Activated naive CD4-positive, alpha-beta T cell treated with anti-CD3 and anti-CD28 coated beads, Interleukin-2, amount 10 ng/mL, durations not matched to agents 7 days and 5 days (primary cell): ENCODE results near the gene PKLR.
A peak's percentile ranks its signal among the peaks of the same experiment; 100 is the strongest.
"Not testable (repeated sequence)": the region's sequence is repeated elsewhere in the genome, so short reads cannot be mapped to it uniquely, and the experiment has no call there.

Source experiments
- CTCF ChIA-PET: fragments of 350-600 bp; sonication (Branson Sonifier 250); formaldehyde crosslinking; loops from one replicate; lab custom pipeline; 2021; ENCODE audit warnings: antibody characterized with exemption; lab: Charles Lee
- DNase-seq: peaks from one replicate; pipeline ENCODE4 v3.0.0-alpha.2; 2020
- H3K27ac Mint-ChIP-seq: one replicate; pipeline ENCODE4 v1.8.0; 2021; ENCODE audit warnings: mild to moderate bottlenecking, moderate library complexity, mixed read lengths
- H3K27me3 Mint-ChIP-seq: one replicate; pipeline ENCODE4 v1.8.0; 2021; ENCODE audit warnings: mild to moderate bottlenecking, mixed read lengths
- H3K36me3 Mint-ChIP-seq: one replicate; pipeline ENCODE4 v1.8.0; 2021; ENCODE audit warnings: mixed read lengths
- H3K4me1 Mint-ChIP-seq: one replicate; pipeline ENCODE4 v1.8.0; 2021; ENCODE audit warnings: mixed read lengths
- H3K4me3 Mint-ChIP-seq: one replicate; pipeline ENCODE4 v1.8.0; 2021; ENCODE audit warnings: mild to moderate bottlenecking, moderate library complexity, mixed read lengths
- H3K9me3 Mint-ChIP-seq: one replicate; pipeline ENCODE4 v1.8.0; 2021; ENCODE audit warnings: mixed read lengths

The PKLR gene

DNA sequence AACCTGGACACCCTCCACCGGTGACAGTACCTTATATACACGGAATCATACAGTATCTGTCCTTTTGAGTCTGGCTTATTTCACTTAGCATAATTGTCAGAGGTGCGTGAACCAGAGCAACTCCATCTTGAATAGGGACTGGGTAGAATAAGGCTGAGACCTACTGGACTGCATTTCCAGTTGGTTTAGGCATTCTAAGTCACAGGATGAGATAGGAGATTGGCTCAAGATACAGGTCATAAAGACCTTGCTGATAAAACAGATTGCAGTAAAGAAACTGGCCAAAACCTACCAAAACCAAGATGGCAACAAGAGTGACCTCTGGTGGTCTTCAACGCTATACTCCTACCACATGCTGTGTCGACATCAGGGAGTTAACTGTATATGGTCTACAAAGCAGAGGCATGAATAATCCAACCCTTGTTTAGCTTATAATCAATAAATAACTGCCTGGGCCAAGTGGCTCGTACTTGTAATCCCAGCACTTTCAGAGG is 6.1 kb upstream of the PKLR start:
- H3K4me1 Mint-ChIP-seq, result peaks cover 37% of the 10 kb centered on the region
- peak overlapping the region; percentile 95 for H3K27ac Mint-ChIP-seq
- peak overlapping the region; percentile 91 for H3K4me3 Mint-ChIP-seq
- no peak for DNase-seq
- H3K27me3 Mint-ChIP-seq, result peaks cover 13% of the 10 kb centered on the region
- H3K36me3 Mint-ChIP-seq, result peaks cover 28% of the 10 kb centered on the region
- no peaks in the 10 kb centered on the region for H3K9me3 Mint-ChIP-seq
- CTCF ChIA-PET, result interaction anchor here (0.6 to 4.7 kb wide), 5 partner anchors 15 to 1353 kb away, joined by 3 to 39 read pairs (median 3); no protein-coding TSS in a partner anchor

DNA sequence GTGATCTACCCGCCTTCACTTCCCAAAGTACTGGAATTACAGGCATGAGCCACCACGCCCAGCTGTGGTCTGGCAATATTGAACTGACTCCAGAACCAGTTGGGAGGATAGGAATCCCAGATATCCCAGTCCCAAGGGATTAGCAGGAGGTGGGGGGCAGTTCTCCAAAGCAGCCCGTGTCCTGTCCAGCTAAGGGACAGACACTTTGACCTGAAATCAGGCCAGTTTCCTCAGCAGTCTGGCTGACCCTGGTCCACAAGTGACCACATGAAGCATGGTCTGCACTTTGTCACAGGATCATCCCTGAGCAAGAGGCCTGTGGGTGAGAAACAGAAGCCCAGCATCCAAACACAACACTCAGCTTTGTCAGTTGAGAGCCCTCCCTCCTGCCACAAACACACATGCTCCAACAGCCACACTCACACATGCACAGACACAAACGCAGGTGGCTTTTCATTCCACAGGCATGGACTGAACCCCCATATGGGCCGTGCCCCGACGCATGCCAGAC is 4.7 kb upstream of the PKLR start:
- no peak for DNase-seq
- Mint-ChIP-seq H3K27me3 (peaks cover 17% of the 10 kb centered on the region), H3K36me3 (peaks cover 17% of the 10 kb centered on the region), H3K4me3 (peak overlapping the region; percentile 14), H3K4me1 (peaks cover 25% of the 10 kb centered on the region), H3K9me3 (no peaks in the 10 kb centered on the region), H3K27ac (peak overlapping the region; percentile 34)
- CTCF ChIA-PET, result interaction anchor here (4.7 kb wide), 1 partner anchor 56 kb away, joined by 39 read pairs; no protein-coding TSS in a partner anchor

DNA sequence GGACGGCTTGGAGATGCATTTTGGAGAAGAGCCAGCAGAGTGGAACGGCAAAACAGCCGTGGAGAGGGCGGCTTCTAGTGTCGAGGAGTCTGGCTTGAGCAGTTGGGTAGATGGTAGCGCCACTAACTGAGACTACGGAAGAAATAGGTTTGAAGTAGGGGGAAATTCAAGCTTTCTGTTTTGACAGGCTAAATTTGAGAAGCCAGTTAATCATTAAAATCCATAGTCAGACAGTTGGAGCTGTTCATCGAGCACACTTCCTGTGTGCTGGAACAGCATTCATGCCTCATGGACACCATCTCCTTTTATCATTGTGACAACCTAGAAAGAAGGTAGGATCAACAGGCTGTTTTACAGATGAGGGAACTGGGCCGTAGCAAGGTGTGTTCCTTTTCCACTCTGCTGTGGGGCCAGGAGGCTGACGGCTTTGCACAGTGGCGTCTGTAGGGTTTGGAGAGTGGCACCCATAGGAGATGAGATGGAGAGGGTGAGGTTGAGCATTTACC is 3.4 kb upstream of the PKLR start:
- H3K27ac Mint-ChIP-seq, result no peak overlapping the region

DNA sequence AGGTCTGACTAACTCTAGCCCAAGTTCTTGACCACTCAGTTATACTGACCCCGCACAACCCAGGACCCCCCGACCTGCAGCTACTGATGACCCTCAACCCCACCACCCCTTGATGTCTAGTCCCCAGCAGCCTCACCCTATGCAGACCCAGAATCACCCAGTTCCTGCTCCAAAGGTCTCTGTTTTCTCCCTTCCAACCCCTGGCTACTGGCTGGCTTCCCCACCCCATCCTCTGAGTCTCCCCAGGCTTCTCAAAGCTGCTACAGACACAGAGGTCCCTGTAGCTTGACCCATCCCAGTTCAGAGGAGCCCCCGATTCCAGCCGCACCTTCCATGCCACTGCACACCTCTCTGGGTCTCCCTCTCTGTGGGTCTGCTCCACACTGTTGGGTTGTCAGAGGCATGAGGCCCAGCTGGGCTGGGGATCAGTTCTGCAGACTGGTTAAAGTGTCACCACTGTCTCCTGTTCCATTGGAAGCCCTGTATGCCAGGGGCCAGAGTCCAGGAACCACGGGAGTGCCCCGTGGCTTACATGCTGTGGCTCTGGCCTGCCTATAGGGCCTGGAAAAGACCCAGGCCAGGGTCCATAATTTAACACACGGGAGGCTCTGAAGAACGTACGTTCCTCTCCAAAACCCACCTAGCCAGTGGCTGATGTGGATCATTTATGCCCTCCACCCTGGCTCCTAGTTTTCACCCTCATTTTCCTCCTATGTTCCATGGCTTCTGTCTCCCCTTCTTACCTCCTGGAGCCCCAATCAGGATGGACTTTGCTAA is 497 bp downstream of the PKLR start:
- no peak for DNase-seq
- H3K4me3 Mint-ChIP-seq, result no peak overlapping the region
- CTCF ChIA-PET, result no interaction called here

More for the DNA sequence above, 3.4 kb upstream of the PKLR start:
- Mint-ChIP-seq H3K36me3 (peaks cover 5% of the 10 kb centered on the region), H3K9me3 (no peaks in the 10 kb centered on the region), H3K4me1 (peaks cover 14% of the 10 kb centered on the region), H3K27me3 (peaks cover 22% of the 10 kb centered on the region), H3K4me3 (no peak overlapping the region)
- CTCF ChIA-PET, result interaction anchor here (4.7 kb wide), 1 partner anchor 55 kb away, joined by 39 read pairs; no protein-coding TSS in a partner anchor
- no peak for DNase-seq

DNA sequence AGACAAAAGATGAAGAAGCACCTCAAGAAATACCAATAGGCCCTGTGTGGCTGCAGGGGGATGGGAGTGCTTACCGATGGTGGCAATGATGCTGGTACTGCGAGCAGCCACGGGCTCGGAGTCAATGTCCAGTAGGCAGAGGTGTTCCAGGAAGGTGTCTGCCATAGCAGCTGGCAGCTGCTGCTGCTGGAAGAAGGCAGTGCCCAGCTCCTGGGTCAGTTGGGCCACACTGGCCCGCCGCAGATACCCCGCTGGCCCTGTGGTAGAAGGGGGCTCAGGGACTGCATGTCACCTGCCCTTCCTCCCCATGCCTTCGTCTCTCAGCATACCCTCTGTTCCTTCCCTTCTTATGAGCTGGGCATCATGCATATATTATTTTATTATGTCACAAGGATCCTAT is 1.2 kb downstream of the PKLR start:
- no peak for DNase-seq
- Mint-ChIP-seq H3K4me1 (peaks cover 8% of the 10 kb centered on the region), H3K4me3 (no peak overlapping the region), H3K27ac (no peak overlapping the region), H3K36me3 (no peaks in the 10 kb centered on the region), H3K27me3 (peaks cover 57% of the 10 kb centered on the region), H3K9me3 (no peaks in the 10 kb centered on the region)
- CTCF ChIA-PET, result interaction anchor here (1.1 kb wide), 1 partner anchor 50 kb away, joined by 3 read pairs; no protein-coding TSS in a partner anchor

More for the DNA sequence above, 497 bp downstream of the PKLR start:
- no peak overlapping the region for H3K27ac Mint-ChIP-seq
- H3K27me3 Mint-ChIP-seq, result peaks cover 55% of the 10 kb centered on the region
- H3K9me3 Mint-ChIP-seq, result no peaks in the 10 kb centered on the region
- H3K36me3 Mint-ChIP-seq, result no peaks in the 10 kb centered on the region
- peaks cover 5% of the 10 kb centered on the region for H3K4me1 Mint-ChIP-seq

DNA sequence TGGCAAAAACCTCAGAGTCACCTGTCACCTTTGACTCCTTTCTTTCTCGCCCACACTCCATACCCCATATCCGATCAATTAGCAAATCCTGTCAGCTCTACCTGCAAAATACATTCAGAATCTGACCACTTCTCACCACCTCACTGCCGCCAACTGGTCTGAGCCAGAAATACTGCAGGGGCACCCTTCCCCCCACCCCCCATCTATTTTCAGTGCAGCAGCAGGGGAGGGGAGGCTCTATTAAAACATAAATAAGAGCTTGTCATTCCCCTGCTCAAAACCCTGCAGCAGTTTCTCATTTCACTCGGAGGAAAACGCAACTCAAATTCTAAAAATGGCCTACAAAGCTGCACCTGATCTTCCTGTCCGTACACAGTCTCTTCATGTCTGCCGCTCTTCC is 3.9 kb downstream of the PKLR start:
- Mint-ChIP-seq H3K4me3 (no peak overlapping the region), H3K27ac (no peak overlapping the region), H3K27me3 (peaks cover 75% of the 10 kb centered on the region), H3K36me3 (no peaks in the 10 kb centered on the region), H3K9me3 (no peaks in the 10 kb centered on the region), H3K4me1 (peaks cover 13% of the 10 kb centered on the region)
- no peak for DNase-seq
- CTCF ChIA-PET, result no interaction called here

DNA sequence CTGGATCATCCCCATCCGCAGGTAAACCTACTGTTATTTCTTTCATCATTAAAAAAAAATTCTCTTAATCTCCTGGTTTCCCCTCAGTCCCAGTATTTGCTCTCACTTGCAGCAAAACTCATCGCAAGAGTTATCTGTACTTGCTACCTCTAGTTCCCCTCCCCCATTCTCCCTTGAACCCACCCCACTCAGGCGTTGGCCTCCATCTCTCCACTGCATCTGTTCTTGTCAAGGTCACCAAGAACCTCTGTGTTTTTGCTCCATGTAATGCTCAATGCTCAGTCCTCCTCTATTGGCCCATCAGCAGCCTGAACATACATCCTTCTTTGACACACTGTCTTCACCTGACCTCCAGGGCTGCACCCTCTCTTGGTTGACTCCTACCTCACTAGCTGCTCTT is 4.6 kb downstream of the PKLR start:
- no peak for DNase-seq
- Mint-ChIP-seq H3K36me3 (no peaks in the 10 kb centered on the region), H3K27me3 (peaks cover 83% of the 10 kb centered on the region), H3K27ac (no peak overlapping the region), H3K4me1 (peaks cover 13% of the 10 kb centered on the region), H3K9me3 (no peaks in the 10 kb centered on the region), H3K4me3 (no peak overlapping the region)
- CTCF ChIA-PET, result no interaction called here

DNA sequence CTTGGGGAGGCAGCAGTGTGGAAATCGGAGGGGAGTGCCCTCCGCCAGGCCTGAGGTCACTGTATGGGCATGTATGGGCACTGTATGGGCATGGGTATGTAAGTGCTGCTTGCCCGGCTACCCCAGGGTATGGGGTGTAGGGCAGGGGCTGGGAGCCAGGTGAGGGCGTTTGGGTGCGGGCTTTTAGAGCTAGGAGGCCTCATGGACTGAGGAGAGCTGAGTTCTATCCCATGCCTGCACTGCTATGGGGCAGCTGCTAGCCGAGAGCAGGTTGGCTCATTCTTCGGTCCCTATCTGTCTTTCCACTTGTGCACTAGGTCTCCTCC is 5.3 kb downstream of the PKLR start:
- H3K4me3 Mint-ChIP-seq, result no peak overlapping the region
- CTCF ChIA-PET, result no interaction called here
- H3K27ac Mint-ChIP-seq, result no peak overlapping the region

DNA sequence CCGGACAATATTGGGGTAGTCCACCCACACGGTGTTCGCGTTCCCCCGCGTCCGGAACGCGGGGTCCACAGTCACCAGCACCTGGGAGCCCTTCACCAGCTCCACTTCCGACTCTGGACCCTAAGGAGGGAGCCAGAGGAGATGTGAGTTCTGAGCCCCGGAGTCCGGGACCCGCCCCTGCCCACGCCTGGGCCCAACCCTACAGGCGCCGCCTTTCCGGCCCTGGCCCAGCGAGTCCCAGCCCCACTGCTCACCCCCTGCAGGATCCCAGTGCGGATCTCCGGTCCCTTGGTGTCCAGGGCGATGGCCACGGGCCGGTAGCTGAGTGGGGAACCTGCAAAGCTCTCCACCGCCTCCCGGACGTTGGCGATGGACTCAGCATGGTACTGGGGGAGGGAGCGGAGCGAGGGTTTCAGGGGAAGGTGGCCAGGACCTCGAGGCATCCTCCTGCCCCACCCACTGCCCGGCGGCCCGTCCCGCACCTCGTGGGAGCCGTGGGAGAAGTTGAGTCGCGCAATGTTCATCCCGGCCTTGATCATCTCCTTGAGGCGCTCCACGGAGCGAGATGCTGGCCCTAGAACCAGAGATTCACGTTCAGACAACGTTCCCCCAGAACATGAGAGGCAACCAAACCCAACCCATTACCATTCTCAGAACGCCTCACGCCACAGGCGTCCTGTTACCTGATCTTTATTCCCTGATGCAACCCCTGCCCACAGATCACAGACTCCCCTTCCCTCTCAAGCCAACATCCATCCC is 5.9 kb downstream of the PKLR start:
- peaks cover 82% of the 10 kb centered on the region for H3K27me3 Mint-ChIP-seq
- no peaks in the 10 kb centered on the region for H3K36me3 Mint-ChIP-seq
- CTCF ChIA-PET, result no interaction called here
- no peaks in the 10 kb centered on the region for H3K9me3 Mint-ChIP-seq
- H3K4me1 Mint-ChIP-seq, result peaks cover 13% of the 10 kb centered on the region
- no peak overlapping the region for H3K4me3 Mint-ChIP-seq
- DNase-seq, result no peak
- no peak overlapping the region for H3K27ac Mint-ChIP-seq

More for the DNA sequence above, 5.3 kb downstream of the PKLR start:
- Mint-ChIP-seq H3K27me3 (peaks cover 84% of the 10 kb centered on the region), H3K36me3 (no peaks in the 10 kb centered on the region), H3K4me1 (peaks cover 13% of the 10 kb centered on the region), H3K9me3 (no peaks in the 10 kb centered on the region)
- DNase-seq, result no peak

DNA sequence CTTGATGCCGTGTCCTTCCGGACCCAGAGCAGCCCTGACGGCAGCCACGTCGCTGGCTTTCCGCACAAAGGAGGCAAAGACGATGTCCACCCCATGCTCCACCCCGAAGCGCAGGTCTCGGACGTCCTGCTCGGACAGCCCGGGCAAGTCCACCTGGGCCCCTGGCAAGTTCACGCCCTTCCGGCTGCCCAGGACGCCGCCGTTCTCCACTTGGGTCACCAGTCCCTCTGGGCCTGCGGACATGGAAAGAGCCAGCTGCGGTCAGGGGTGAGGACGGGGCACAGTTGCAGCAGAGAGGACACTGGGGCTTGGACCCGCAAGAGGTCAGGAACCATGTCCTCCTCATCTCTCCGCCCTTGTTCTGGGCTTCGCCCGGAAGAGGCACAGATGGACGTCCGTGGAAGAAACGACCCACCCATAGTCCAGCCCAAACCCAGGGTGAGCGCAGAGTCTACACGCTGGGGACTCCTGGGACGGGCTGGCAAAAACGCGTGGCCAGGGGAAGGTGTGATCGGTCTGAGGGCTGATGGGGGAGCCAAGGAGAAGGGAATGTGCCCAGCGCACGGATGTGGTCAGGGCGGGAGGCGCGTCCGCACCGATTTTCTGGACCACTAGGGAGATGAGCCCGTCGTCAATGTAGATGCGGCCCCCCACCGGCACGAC is 6.6 kb downstream of the PKLR start:
- H3K9me3 Mint-ChIP-seq, result no peaks in the 10 kb centered on the region
- H3K27ac Mint-ChIP-seq, result no peak overlapping the region
- peaks cover 87% of the 10 kb centered on the region for H3K27me3 Mint-ChIP-seq
- H3K36me3 Mint-ChIP-seq, result no peaks in the 10 kb centered on the region
- DNase-seq, result no peak
- CTCF ChIA-PET, result no interaction called here
- H3K4me3 Mint-ChIP-seq, result no peak overlapping the region
- peaks cover 13% of the 10 kb centered on the region for H3K4me1 Mint-ChIP-seq

DNA sequence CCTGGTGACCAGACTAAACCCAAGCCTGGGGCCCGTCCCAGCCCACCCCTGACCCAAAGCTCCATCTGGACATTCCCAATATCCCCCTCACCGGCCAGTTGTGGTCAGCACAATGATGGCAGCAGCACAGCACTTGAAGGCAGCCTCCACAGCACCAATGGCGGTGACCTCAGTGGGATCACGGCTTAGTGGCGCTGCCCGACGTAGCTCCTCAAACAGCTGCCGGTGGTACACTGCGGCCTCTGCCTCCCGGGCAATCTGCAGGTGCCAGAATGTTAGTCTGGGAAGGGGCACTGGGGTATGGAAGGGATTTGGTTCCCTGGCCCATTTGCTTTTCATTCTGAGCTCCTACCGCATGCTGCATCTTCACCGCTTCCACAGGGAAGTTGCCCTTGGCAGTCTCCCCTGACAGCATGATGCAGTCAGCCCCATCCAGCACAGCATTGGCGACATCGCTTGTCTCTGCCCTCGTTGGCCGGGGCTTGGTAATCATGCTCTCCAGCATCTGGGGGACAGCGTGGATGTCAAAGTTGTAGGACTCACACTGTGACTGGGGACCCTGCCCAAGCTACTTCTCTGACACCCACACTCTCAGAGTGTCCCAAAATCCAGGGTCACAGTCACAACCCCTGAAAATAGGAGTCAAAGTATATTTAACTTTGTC is 8.0 kb downstream of the PKLR start:
- Mint-ChIP-seq H3K27me3 (peaks cover 83% of the 10 kb centered on the region), H3K27ac (no peak overlapping the region)
- CTCF ChIA-PET, result interaction anchor here (1.0 to 1.1 kb wide), 2 partner anchors 11 to 15 kb away, joined by 3 read pairs; partner anchors contain the start of gene FDPS

DNA sequence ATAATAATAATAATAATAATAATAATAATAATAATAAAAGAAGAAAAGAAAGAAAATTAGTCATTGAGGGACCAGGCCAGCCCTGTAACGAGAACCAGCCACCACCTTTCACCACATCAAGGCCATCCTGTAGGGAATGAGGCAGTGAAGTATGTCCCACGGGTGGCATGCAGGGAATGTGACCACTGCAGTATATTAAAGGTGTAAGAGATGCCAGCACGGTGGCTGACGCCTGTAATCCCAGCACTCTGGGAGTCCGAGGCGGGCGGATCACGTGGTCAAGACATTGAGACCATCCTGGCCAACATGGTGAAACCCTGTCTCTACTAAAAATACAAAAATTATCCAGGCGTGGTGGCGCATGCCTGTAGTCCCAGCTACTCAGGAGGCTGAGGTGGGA is 10.2 kb downstream of the PKLR start:
- H3K4me3 Mint-ChIP-seq, CTCF ChIA-PET, H3K27ac Mint-ChIP-seq: not testable (repeated sequence)

More for the DNA sequence above, 8.0 kb downstream of the PKLR start:
- H3K36me3 Mint-ChIP-seq, result no peaks in the 10 kb centered on the region
- no peaks in the 10 kb centered on the region for H3K9me3 Mint-ChIP-seq
- no peak for DNase-seq
- no peak overlapping the region for H3K4me3 Mint-ChIP-seq
- H3K4me1 Mint-ChIP-seq, result peaks cover 13% of the 10 kb centered on the region

DNA sequence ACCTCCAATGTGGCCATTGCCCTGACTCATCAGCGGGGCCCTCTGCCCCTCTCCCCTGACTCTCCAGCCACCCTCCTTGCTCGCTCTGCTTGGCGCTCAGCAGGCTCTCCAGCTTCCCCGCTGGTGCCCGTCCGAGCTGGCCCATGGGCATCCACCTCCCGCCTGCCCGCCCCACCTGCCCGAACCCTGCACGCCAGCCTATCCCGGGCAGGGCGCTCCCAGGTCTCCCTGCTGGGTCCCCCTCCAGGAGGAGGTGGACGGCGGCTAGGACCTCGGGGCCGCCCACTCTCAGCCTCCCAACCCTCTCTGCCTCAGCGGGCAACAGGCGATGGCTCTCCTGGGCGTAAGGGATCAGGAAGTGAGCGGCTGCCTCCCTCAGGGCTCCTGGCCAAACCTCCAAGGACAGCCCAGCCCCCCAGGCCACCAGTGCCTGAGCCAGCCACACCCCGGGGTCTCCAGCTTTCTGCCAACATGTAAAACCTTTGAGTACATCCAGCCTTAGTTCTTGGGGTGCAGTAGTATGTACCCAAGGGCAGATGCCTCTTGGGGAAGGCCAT is 13.2 kb downstream of the PKLR start:
- DNase-seq, result no peak
- H3K4me3 Mint-ChIP-seq, result no peak overlapping the region
- H3K36me3 Mint-ChIP-seq, result no peaks in the 10 kb centered on the region
- H3K27me3 Mint-ChIP-seq, result peaks cover 32% of the 10 kb centered on the region
- H3K9me3 Mint-ChIP-seq, result no peaks in the 10 kb centered on the region
- CTCF ChIA-PET, result no interaction called here
- no peak overlapping the region for H3K27ac Mint-ChIP-seq
- H3K4me1 Mint-ChIP-seq, result no peaks in the 10 kb centered on the region

More for the DNA sequence above, 10.2 kb downstream of the PKLR start:
- H3K27me3 Mint-ChIP-seq, result peaks cover 61% of the 10 kb centered on the region
- H3K9me3 Mint-ChIP-seq, DNase-seq, H3K36me3 Mint-ChIP-seq: not testable (repeated sequence)
- H3K4me1 Mint-ChIP-seq, result peaks cover 10% of the 10 kb centered on the region
